Stimulated activated CD8-positive, alpha-beta memory T cell treated with anti-CD3 and anti-CD28 coated beads, Interleukin-4, amount 100 ng/mL, for 24 hours (primary cell): ENCODE results near the gene ABCD4.
"Not testable (repeated sequence)": the region's sequence is repeated elsewhere in the genome, so short reads cannot be mapped to it uniquely, and the experiment has no call there.

Experiments
- DNase-seq: peaks from one replicate; pipeline ENCODE4 v3.0.0-alpha.2; 2020; ENCODE audit warnings: low read depth

The ABCD4 gene

GRCh38 chr14:74302152-74302628, 544 bp downstream of the ABCD4 start:
- DNase-seq: no peak

GRCh38 chr14:74301594-74302151, 1.1 kb downstream of the ABCD4 start:
- DNase-seq: no peak

DNA sequence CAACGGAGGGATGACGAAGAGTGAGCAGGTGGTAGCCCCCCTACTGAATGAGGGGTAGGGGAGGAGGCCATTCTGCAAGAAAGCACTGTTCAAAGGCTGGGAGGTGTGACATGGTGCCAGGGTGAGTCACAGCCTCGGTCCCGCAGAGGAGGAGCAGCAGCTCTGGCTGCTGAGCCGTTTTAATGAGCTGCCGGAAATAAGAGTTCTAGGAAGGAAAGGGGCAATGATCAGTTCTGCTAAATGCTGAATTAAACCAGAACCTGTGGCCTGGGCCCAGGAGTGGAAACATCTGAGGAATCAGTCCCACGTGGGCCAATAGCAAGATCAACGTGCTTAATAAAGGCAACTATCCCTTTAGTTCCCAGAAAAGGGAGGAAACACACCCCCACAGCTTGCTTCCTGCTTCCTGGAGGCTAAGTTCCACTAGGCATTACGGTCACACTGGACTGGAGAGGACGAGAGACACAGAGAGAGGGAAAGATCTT, 3.6 kb downstream of the ABCD4 start:
- DNase-seq: peak; percentile 20

- DNase-seq: no peak
Measured at GRCh38 chr14:74297986-74298385, 4.7 kb downstream of the ABCD4 start.

DNA sequence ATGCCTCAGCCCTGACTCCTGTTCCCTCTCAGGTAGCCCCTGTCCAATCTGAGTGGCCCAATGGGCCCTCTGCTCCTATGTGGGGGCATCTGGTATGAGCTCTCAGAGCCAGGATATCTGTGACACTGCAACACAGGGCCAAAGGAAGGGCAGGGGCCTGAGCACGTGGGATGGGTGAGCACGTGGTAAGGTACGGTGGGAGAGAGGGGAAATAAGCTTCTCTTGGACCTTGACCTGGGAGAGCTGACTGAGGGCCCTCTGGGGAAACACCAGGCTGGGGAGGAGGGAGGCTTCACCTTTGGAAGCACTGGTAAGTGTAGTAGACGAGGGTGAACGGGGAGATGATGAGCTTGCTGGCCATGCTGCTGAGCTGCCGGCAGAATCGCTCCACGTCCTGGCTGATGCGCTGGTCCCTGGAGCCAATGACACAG, 6.7 kb downstream of the ABCD4 start:
- DNase-seq: no peak

DNA sequence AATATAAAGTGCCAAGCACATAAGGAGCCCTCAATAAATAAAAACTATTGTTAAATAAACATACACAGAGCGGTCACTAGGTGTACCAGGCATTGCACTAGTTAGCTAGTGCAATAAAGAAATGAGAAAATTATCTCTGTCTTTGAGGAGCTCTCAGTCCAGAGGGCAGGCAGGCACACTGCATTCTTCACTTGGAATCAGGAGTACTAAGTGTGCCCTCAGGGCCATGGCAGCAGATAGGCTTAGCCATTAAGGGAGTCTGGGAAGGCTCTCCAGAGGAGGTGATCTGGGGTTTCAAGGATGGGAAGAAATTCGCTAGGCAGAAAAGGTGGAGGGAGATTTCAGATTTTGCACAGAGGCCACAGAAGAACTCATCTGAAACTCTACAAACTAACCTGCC, 9.1 kb downstream of the ABCD4 start:
- no peak for DNase-seq

GRCh38 chr14:74292061-74292460, 10.7 kb downstream of the ABCD4 start:
- DNase-seq: no peak

DNA sequence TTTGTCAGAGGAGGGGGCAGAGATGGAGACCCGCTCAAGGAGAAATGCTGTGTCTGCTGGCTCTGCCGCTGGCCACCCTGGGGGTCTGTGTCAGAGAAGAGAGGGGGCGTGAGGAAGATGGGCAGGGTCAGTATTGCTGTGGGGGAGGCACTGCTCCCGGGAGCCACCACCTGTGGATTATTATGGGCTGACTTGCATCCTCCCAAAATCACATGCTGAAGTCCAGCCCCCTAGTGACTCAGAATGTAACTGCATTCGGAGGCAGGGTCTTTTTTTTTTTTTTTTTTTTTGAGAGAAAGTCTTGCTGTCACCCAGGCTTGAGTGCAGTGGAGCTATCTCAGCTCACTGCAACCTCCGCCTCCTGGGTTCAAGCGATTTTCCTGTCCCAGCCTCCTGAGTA, 12.3 kb downstream of the ABCD4 start:
- DNase-seq: no peak

GRCh38 chr14:74289801-74290200, 12.9 kb downstream of the ABCD4 start:
- no peak for DNase-seq

GRCh38 chr14:74286736-74287135, 16.0 kb downstream of the ABCD4 start:
- DNase-seq: no peak

- DNase-seq: no peak
Measured at GRCh38 chr14:74281069-74281468, 21.7 kb downstream of the ABCD4 start.

- no peak for DNase-seq
Measured at GRCh38 chr14:74278080-74278479, 24.7 kb downstream of the ABCD4 start.

DNA sequence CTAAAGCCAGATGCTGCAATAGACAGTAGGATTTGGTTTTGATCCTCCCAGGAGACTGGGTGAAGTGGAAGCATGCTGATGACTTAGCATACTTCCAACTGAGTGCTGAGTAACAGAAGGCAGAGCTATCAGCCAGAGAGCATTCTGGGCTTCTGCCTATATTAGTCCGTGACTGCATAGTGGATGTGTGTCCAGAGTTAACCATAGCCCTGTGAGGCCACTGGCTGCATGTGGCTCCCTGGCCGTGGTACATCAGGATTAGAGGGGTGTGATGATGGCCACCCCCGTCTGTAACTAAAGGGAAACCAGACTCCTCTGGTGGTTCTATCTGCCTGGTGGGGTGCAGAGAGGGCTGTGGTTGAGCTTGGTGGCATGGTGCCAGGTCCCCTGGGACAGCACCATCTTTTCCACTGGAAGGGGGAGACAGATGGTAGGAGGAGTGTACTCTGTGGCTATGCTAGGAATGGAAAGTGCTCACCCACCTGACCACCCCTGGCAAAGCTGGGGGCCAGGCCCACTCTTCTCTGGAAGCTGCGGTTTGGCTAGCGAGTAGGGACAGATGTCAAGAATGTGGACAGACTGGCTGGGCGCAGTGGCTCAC, 27.4 kb downstream of the ABCD4 start:
- DNase-seq: no peak

GRCh38 chr14:74271365-74271764, 31.4 kb downstream of the ABCD4 start:
- DNase-seq: no peak

DNA sequence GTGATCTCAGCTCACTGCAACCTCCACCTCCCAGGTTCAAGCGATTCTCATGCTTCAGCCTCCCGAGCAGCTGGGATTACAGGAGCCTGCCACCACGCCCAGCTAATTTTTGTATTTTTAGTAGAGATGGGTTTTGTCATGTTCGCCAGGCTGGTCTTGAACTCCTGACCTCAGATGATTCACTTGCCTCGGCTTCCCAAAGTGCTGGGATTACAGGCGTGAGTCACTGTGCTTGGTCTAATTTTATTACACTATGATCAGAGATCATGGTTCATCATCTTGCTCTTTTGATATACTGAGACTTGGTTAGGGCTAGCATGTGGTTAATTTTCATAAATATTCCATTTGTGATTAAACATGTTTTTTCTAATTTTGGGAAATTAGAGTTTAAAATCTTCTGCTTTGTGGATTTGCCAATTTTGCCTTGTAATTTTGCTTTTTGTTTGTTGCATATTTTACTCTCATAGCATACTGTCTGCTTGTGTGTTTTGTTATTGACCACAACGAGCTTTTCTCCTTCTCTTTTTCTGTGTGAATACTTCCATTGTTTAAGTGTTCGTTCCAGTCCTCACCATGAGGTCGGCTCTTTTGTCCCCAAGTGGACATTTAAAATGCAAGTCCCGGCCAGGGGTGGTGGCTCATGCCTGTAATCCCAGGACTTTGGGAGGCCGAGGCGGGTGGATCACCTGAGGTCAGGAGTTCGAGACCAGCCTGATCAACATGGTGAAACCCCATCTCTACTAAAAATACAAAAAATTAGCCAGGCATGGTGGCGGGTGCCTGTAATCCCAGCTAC, 32.2 kb downstream of the ABCD4 start:
- not testable (repeated sequence) for DNase-seq

- DNase-seq: no peak
Measured at GRCh38 chr14:74267588-74267987, 35.1 kb downstream of the ABCD4 start.

DNA sequence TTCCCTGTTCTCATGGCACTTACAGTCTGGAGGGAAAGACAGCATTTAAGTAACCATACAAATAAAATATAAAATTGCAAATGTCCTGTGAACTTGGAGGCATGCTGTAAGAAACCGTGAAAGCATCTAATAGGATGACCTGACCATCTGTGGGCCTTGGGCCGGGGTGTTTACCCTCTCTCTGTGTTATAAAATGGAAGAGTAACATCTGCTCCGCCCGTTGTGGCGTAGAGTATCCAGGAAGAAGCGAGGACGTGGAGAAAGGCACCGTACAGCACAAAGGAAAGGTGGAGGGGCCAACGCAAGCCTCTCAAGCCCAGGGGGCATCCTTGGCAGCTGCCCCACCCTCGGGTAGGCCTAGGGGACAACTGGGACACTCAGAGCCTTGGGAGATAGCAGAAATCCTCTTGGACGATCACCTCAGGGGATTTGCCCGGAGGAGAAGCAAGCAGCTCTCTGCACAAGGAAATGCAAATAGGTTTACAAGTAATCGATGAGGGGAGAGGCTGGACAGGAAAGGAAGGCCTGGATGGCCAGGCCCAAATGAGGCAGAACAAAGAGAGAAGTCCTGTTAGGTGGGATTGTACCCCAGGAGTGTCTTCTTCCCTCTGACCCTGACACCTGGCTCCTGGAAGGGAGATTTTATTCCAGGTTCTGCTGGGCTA, 37.3 kb downstream of the ABCD4 start:
- DNase-seq: no peak

- no peak for DNase-seq
Measured at GRCh38 chr14:74263921-74264320, 38.8 kb downstream of the ABCD4 start.

- no peak for DNase-seq
Measured at GRCh38 chr14:74263181-74263580, 39.6 kb downstream of the ABCD4 start.

DNA sequence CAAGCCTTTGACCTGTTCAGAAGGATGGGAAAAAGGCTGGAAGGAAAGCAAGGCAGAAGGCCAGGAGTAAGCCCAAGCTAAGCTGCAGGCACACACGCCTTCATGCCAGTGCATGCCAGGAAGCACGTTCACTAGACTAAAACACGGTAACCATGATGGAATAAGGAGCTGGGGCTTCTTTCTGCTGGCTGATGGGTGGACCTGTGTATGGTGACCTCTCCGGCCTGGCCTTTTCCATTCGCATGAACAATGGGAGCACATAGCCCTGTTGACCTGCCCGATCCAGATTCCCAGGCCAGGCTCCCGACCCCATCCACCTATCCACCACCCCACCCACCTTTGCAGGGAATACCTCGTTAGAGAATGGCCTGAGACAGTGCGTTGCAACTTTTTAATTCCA, 40.7 kb downstream of the ABCD4 start:
- DNase-seq: no peak

- no peak for DNase-seq
Measured at GRCh38 chr14:74261288-74261687, 41.4 kb downstream of the ABCD4 start.

DNA sequence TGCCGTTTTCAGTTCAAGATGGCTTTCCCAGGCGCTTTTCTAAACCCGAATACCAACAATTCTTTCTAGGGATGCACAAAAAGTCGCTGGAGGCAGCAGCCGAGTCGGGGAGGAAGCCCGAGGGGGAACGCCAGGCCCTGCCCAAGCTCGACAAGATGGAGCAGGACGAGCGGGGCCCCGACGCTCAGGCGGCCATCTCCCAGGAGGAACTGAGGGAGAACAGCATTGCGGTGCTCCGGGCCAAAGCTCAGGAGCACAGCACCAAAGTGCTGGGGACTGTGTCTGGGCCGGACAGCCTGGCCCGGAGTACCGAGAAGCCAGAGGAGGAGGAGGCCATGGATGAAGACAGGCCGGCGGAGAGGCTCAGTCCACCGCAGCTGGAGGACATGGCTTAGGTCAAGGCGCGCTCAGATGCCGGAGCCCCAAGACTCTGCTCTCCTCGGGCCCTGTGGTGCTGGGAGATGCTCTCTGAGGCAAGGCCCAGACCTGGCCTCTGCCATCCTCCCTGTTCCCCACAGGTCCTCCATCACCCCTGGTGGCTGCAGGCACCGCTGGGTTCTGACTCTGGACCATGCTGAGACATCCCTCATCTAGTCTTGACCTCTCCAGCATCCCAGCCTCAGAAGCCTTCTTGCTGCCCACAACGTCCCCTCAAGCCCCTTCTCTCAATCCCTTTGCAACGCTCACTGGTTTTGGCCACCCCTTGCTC, 42.1 kb downstream of the ABCD4 start:
- DNase-seq: no peak
